HepG2 (cell line): ENCODE measurements around the gene CA9. TPM values are rescaled to one million over a fixed set of nuclear protein-coding genes. Genes with fewer than 3 reads are reported as not detected.

Experiments
- GFI1 ChIP-seq: sonication (generic); formaldehyde crosslinking; IDR thresholded peaks from 2 replicates; pipeline ENCODE4 v1.5.0; 2020; ENCODE audit warnings: missing genetic modification reagents, mild to moderate bottlenecking, borderline replicate concordance
- IRF2 ChIP-seq: IDR thresholded peaks from 2 replicates; pipeline ENCODE4 v1.6.1; 2018; ENCODE audit warnings: missing genetic modification reagents, missing compliant biosample characterization
- KDM5B ChIP-seq: sonication (generic); formaldehyde crosslinking; IDR thresholded peaks from 2 replicates; pipeline ENCODE4 v1.4.0; 2020; ENCODE audit warnings: missing genetic modification reagents, mild to moderate bottlenecking, borderline replicate concordance
- MXD1 ChIP-seq: sonication (generic); formaldehyde crosslinking; IDR thresholded peaks from 2 replicates; pipeline ENCODE4 v1.4.0; 2020; ENCODE audit warnings: mild to moderate bottlenecking, missing genetic modification reagents
- MXD3 ChIP-seq: IDR thresholded peaks from 2 replicates; pipeline ENCODE4 v1.6.1; 2016; ENCODE audit warnings: mild to moderate bottlenecking, missing biosample characterization, missing genetic modification reagents
- RAD21 ChIP-seq: fragments of 450-650 bp; formaldehyde crosslinking; IDR thresholded peaks from 2 replicates; pipeline ENCODE4 v1.5.0; 2020; ENCODE audit warnings: mild to moderate bottlenecking
- ZNF333 ChIP-seq: sonication (generic); formaldehyde crosslinking; IDR thresholded peaks from 2 replicates; pipeline ENCODE4 v1.4.0; 2020; ENCODE audit warnings: mild to moderate bottlenecking, missing genetic modification reagents, borderline replicate concordance
- ZNF430 ChIP-seq: sonication (generic); formaldehyde crosslinking; IDR thresholded peaks from 2 replicates; pipeline ENCODE4 v1.9.0; 2021; ENCODE audit warnings: mild to moderate bottlenecking, missing genetic modification reagents
- polyA plus RNA-seq, 8 experiments: library from polyadenylated mRNA; depleted of rRNA in 3 of 8; stranded (reverse) in 7 of 8; unstranded in 1 of 8; fragments of >200 nt; fragmentation: Illumina TruSeq in 4 of 8; extraction: Trizol in 4 of 8; gene quantifications; 2 replicates each; pipeline versions ENCODE4 v1.2.1 to v1.2.3, GENCODE V29; 2011 to 2016; ENCODE audit warnings: low read depth in 4 of 8, missing spikeins in 1 of 8, mixed read lengths in 1 of 8; ENCODE audit not compliant: insufficient read depth in 1 of 8
- total RNA-seq, 5 experiments: library from RNA; depleted of rRNA; stranded (reverse); fragments of >200 nt; fragmentation: Illumina TruSeq; extraction: Trizol; gene quantifications; 2 replicates each; pipeline ENCODE4 v1.2.3, GENCODE V29; 2016; ENCODE audit warnings: low read depth in 1 of 5
- TF ChIP-seq, protein P1 (sequence below): sonication (generic); formaldehyde crosslinking; IDR thresholded peaks from 2 replicates; pipeline ENCODE4 v1.9.0; 2021; ENCODE audit warnings: missing genetic modification reagents, borderline replicate concordance
- TF ChIP-seq, protein P2 (sequence below): sonication (generic); formaldehyde crosslinking; IDR thresholded peaks from 2 replicates; pipeline ENCODE4 v1.4.0; 2020; ENCODE audit warnings: mild to moderate bottlenecking, missing genetic modification reagents, borderline replicate concordance

The CA9 gene
- total and polyA plus RNA-seq, 2 of the 13 experiments (the other 11 are each of a cell fraction or from before 2014, with no cell fraction given): 0.13 to 152 TPM

DNA sequence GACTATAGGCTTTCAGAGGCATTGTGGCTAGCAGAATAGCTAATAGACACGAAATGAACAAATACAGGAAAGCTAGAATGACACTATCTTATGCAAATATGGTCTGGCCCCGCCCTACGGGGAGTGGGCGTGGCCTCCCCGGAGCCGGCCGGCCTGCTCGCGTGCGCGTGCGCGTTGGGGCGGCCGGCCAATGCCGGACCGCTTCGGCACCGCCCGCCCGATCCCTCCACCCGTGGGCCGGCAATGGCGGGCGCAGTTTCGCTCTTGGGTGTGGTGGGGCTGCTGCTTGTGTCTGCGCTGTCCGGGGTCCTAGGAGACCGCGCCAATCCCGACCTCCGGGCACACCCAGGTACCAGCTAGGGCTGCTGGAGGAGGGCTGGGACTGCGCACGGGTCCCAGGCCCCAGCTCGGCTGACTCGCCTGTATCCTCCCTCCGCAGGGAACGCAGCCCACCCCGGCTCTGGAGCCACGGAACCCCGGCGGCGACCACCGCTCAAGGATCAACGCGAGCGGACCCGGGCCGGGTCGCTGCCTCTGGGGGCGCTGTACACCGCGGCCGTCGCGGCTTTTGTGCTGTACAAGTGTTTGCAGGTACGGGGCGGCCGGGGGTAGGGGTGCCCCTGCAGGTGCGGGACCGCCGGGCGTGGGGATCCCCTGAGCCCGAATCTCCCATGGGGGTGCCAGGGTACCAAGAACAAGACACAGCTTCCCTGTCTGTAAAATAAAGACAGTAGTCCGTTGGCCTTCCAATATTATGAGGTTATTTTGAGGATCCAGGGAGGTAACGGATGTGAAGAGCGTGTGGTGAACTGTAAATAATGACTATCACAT lies 15.4 kb upstream of the CA9 start, which contains the start of gene CCDC107 (continued):
- TF ChIP-seq, protein P1, sequence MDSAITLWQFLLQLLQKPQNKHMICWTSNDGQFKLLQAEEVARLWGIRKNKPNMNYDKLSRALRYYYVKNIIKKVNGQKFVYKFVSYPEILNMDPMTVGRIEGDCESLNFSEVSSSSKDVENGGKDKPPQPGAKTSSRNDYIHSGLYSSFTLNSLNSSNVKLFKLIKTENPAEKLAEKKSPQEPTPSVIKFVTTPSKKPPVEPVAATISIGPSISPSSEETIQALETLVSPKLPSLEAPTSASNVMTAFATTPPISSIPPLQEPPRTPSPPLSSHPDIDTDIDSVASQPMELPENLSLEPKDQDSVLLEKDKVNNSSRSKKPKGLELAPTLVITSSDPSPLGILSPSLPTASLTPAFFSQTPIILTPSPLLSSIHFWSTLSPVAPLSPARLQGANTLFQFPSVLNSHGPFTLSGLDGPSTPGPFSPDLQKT (CRISPR knock-in tag): no peak
- TF ChIP-seq, protein P2, sequence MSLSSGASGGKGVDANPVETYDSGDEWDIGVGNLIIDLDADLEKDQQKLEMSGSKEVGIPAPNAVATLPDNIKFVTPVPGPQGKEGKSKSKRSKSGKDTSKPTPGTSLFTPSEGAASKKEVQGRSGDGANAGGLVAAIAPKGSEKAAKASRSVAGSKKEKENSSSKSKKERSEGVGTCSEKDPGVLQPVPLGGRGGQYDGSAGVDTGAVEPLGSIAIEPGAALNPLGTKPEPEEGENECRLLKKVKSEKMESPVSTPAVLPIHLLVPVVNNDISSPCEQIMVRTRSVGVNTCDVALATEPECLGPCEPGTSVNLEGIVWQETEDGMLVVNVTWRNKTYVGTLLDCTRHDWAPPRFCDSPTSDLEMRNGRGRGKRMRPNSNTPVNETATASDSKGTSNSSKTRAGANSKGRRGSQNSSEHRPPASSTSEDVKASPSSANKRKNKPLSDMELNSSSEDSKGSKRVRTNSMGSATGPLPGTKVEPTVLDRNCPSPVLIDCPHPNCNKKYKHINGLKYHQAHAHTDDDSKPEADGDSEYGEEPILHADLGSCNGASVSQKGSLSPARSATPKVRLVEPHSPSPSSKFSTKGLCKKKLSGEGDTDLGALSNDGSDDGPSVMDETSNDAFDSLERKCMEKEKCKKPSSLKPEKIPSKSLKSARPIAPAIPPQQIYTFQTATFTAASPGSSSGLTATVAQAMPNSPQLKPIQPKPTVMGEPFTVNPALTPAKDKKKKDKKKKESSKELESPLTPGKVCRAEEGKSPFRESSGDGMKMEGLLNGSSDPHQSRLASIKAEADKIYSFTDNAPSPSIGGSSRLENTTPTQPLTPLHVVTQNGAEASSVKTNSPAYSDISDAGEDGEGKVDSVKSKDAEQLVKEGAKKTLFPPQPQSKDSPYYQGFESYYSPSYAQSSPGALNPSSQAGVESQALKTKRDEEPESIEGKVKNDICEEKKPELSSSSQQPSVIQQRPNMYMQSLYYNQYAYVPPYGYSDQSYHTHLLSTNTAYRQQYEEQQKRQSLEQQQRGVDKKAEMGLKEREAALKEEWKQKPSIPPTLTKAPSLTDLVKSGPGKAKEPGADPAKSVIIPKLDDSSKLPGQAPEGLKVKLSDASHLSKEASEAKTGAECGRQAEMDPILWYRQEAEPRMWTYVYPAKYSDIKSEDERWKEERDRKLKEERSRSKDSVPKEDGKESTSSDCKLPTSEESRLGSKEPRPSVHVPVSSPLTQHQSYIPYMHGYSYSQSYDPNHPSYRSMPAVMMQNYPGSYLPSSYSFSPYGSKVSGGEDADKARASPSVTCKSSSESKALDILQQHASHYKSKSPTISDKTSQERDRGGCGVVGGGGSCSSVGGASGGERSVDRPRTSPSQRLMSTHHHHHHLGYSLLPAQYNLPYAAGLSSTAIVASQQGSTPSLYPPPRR: peak; percentile 31; the same call in 1 of the 2 replicates
- TF ChIP-seq MXD1 (CRISPR knock-in tag): peak; percentile 87
- peak; percentile 78; the same call in 1 of the 2 replicates for TF ChIP-seq GFI1 (CRISPR knock-in tag)
- peak; percentile 81 for TF ChIP-seq MXD3 (CRISPR knock-in tag)
- 0 out of 2 replicates have a peak, but pooled peaks have one; percentile 39 for TF ChIP-seq ZNF430 (CRISPR knock-in tag)
- peak; percentile 76 for TF ChIP-seq KDM5B (CRISPR knock-in tag)
- TF ChIP-seq ZNF333 (CRISPR knock-in tag): peak; percentile 71; the same call in 1 of the 2 replicates
- TF ChIP-seq RAD21 (CRISPR knock-in tag): peak; percentile 86
- 0 out of 2 replicates have a peak, but pooled peaks have one; percentile 17 for TF ChIP-seq IRF2 (CRISPR knock-in tag)
